Muscle of back (tissue), 11 donors: ENCODE data around the gene ZACN. TPM values are rescaled to one million over a fixed set of nuclear protein-coding genes. Genes with fewer than 3 reads are reported as not detected.

ENCODE experiments used
- DNase-seq, 3 donors: peaks; one replicate each; pipeline versions ENCODE4 v3.0.0 to v3.0.0-alpha.2; 2013
- polyA plus RNA-seq, 10 donors: library from polyadenylated mRNA; unstranded; fragments of 120-200 nt; gene quantifications; one replicate each; pipeline ENCODE4 v1.2.1, GENCODE V29; 2013; ENCODE audit not compliant: insufficient read length in 10 of 10

The ZACN gene
- polyA plus RNA-seq, 10 donors: 1.7 to 17.8 (median 6.9) TPM

DNA sequence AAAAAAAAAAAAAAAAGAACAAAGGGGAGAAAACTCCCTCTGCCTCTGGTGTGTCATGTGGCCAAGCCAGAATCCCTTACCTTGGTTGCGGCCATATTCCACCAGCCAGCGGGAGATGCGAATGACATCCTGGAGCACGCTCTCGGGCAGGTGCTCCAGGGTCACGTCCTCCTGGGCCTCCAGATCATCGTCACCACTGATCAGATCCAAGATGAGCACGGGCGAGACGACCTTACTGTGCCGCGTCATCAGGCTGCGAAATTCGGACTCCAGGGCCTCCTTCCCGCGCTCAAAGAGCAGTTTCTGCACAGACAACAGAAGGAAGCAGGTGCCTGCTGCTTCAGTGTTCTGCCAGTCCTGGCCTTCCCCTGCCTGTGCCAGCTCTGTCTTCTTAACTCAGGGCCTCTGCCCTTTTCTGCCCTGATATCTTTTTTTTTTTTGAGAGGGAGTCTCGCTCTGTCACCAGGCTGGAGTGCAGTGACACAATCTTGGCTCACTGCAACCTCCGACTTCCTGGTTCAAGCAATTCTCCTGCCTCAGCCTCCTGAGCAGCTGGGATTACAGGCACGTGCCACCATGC lies 18.8 kb downstream of the ZACN start:
- DNase-seq: no peak

- no peak for DNase-seq
These were observed 23.9 kb downstream of the ZACN start for GRCh38 chr17:76102944-76103273.

- peak; percentile 93 to 98 (median 98) for DNase-seq
These were observed 24.5 kb downstream of the ZACN start, which contains the start of gene EXOC7 for GRCh38 chr17:76103274-76104139. EXOC7 (minus strand) TSS chr17:76103787; CDS start chr17:76103692, 95 bp downstream.

DNA sequence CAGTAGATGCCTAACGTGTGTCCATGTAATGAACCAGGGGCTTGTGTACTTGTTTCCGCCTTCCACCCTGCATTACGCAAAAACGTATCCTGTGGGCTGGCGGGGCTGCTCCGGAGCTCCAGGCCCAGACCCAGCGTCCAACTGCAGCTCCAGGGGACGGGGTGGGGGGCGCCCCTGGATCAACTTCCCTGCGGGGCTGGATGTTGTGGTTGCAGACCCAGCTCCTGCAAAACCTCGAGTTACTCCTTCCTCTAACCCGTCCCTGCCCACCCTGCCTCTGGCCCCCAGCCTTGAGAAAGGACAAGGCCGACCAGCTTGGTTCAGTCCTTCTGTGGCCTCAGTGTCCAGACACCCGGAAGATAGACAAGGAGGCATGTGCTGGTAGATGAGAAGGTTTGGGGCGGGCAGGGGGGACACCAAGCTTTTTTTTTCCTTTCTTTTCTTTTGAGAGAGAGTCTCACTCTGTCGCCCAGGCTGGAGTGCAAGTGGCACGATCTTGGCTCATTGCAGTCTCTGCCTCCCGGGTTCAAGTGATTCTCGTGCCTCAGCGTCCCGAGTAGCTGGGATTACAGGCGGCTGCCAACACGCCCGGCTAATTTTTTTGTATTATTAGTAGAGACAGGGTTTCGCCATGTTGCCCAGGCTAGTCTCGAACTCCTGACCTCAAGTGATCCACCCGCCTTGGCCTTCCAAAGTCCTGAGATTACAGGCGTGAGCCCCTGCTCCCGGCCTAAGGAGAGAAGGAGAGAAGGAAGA lies 25.3 kb downstream of the ZACN start:
- no peak for DNase-seq

GRCh38 chr17:76104896-76105231 lies 25.9 kb downstream of the ZACN start:
- no peak for DNase-seq

DNA sequence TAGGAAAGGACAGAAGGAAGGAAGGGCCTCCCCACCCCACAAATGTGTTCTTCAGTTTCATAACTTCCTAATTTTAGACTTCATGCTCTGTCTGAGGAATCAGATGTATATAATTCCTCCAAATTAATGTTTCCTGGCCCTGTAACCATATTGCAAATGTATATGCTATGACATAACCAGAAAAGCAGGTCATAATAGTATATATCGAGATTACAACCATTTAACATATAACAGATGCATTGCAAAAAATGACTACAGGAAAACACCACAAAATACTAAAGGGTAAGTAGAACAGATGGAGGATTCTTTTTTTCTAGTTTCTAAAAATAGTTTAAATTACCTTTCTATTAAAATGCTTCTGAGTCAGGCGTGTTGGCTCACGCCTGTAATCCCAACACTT lies 27.7 kb downstream of the ZACN start:
- DNase-seq: peak in 1 of 3 donors; percentile 32

DNA sequence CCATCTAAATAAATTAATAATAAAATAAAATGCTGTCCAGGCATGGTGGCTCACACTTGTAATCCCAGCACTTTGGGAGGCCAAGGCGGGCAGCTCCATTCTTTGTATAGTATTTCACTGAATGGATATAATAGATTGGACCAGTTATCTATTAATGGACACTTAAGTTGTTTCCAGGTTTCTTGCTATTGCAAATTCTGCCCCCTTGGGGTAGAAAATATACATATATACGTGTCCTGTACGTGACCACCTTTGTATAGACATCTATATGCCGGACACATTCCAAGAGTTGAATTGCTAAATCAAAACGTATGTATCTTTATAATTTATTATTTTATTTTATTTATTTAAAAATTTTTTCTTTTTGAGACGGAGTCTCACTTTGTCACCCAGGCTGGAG lies 28.5 kb downstream of the ZACN start:
- DNase-seq: no peak

- DNase-seq: peak in 1 of 3 donors; percentile 14
These were observed 33.0 kb downstream of the ZACN start for GRCh38 chr17:76111956-76112355.

DNA sequence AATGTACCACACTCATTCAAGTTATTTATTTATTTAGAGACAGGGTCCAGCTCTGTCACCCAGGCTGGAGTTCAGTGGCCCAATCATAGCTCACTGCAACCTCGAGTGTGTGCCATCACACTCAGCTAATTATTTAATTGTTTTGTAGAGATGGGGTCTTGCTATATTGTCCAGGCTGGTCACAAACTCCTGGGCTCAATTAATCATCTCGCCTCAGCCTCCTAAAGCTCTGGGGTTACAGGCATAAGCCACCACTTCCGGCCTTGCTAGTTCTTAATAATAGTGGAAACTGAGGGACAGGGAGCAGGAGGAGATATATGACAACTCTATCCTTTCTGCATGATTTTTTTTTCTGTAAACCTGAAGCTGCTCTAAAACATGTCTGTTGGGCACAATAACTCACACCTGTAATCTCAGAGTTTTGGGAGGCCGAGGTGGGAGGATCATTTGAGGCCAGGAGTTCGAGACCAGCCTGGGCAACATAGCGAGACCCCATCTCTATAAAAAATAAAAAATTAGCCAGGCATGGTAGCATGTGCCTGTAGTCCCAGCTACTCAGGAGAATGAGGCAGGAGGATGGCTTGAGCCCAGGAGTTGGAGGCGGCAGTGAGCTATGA lies 36.3 kb downstream of the ZACN start:
- no peak for DNase-seq

DNA sequence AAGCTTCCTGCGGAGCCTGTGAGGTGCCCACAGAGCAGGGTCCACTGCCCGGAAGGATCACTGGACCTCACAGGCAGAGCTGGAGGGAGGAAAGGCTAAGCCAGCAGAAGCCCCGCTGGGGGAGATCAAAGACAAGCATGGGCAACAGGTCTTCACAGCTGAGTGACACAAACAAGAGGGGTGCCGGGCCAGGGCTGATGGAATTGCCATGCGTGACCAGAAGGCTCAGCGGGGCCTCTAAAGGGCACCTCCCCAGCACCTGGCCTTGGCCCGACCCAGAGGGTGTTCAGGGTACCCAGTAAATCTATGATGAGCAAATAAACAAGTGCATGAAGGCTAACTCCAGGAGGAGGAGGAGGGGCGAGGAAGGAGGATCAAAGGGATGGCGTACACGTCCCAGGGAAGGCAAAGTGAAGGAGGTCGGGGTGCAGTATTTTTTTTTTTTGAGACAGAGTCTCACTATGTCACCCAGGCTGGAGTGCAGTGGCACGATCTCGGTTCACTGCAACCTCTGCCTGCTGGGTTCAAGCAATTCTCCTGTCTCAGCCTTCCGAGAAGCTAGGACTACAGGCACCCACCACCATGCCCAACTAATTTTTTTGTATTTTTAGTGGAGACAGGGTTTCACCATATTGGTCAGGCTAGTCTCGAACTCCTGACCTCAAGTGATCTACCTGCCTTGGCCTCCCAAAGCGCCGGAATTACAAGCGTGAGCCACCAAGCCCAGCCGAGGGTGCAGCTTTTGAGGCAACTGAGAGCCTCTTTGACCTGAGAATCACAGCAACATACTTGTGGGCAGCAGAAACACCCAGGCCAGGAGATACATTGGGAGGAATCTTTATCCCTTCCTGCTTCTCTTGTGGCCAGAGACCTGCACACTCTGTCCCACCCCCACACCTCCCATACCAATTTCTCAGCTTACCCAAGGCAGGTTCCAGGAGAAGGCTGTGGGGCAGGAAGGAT lies 40.7 kb downstream of the ZACN start:
- no peak for DNase-seq

GRCh38 chr17:76120658-76121008 lies 41.7 kb downstream of the ZACN start:
- DNase-seq: no peak

DNA sequence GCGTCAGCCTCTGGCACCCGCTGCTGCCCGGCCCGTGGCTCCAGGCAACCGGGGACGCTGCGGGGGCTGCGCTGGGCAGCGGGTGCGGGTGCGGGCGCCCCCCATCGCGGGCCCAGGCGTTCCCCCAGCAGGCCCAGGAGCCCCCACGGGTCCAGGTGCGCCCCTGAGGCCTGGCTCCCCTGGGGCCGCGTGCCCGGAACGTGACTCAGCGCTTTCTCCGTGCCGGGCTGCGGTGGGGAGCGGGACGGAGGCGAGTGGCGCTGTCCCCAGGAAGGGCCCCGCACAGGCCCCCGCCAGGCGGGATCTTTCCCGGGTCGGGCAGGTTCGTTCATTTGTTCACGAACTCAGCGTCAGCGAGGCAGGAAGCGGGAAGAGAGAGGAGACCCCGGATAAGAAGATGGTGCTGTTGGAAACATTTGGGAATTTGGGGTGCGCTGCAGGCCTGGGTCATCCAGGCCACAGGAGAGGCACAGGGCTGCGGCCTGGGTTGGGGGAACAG lies 43.0 kb downstream of the ZACN start:
- peak in 1 of 3 donors; percentile 71 for DNase-seq

- no peak for DNase-seq
These were observed 43.6 kb downstream of the ZACN start for GRCh38 chr17:76122431-76123190.

DNA sequence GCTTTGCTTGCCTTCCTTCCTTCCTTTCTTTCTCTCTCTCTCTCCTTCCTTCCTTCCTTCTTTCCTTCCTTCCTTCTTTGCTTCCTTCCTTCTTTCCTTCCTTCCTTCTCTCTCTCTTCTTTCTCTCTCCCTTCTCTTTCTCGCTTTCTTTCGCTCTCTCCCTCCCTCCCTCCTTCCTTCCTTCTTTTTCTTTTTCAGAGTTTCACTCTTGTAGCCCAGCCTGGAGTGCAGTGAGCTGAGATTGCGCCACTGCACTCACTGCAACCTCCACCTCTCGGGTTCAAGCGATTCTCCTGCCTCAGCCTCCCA lies 44.2 kb downstream of the ZACN start:
- no peak for DNase-seq

DNA sequence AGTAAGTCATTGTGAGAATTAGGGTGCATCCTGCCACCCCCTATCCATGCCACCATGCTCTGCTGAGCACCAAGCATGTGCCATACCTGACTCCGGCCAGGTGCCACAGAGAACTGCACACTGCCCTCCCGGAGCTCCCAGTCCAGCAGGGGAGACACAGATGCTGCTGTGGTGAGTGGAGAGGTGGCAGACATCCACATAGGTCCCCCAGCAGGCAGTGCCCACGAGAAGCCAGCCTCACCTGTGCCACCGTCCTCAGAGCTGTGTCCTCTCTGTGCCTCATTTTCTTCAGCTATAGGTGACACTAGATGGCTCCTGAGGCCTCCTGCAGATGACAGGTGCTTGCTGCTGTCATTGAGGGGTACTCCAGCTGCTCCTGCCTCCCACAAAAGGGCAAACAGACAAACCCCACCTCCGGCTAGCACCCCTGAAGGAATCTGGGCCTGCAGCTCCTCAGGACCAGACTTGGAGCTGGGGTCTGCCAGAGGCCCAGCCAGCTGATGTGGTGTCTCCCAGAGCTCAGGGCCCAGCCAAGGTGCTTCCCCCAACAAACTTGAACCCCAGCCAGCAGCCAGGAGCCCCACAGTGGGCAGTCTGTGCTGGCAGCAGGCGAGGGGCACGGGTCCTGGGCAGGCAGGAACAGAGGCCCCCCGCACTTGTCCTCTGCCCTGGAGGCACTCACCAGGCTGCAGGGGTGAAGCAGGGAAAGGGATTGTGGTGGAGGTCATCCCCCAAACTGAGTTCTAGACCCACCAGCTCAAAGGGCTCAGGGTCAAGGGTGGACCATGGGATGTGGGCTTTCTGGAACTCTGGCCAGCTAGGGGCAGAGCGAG lies 45.0 kb downstream of the ZACN start:
- DNase-seq: no peak

DNA sequence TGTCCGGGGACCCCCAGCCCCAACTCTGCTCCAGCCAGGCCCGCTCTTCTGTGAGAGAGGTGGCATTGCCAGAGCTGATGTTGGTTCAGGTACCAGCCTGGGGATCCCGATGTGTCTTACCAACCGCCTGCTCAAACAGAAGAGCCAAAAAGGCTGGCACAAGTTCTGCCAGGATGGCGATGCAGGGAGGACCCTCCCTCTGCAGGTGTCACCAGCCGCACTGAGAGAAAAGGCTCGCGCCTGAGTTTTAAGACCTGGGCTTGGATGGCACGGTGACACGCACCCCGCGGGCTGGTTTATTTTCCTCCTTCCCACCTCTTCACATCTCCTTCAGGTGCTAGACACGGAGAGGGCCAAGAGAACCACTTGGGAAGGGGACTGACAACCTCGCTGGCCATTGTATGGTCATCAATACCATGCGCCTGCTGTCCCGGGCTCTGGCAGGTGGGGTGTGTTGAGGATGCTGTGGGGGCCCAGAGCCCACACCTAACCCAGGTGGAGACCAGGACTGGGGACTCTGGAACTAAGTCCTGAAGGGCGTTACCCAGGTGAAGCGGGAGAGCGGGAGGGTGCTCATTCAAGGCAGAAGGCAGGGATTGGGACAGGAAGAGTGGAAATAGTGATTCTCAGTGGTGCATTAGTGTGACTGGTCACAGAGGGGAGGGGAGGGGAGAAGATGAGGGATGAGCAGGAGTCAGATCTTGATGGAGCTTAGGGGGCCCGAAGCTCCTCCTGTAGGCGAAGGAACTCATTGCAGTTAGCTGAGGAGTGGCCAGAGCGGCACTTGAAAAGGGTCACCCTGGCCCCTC lies 45.8 kb downstream of the ZACN start:
- no peak for DNase-seq

- DNase-seq: no peak
These were observed 46.4 kb downstream of the ZACN start for GRCh38 chr17:76125391-76125675.

DNA sequence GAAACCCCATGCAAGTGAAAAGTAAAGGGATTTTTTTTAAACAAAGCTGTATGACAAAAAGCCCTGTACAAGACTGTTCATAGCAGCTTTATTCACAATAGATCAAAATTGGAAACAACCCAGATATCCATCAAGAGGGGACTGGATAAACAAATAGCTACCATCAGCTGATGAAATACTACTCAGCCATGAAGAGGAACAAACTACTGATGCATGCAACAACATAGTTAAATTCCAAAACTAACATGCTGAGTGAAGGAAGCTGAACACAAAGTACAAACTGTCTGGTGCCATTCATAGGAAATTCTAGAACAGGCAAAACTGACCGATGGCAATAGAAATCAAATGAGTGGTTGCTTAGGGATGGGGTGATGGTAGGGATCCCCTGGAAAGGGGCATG lies 46.9 kb downstream of the ZACN start:
- no peak for DNase-seq

- DNase-seq: no peak
These were observed 51.5 kb downstream of the ZACN start for GRCh38 chr17:76130473-76130872.
